Placental pericyte (primary cell): ENCODE results near the gene NRIP2. TPM values are rescaled to one million over a fixed set of nuclear protein-coding genes. Genes with fewer than 3 reads are reported as not detected.

Experiments
- total RNA-seq: library from RNA; depleted of rRNA; stranded (reverse); fragments of >200 nt; gene quantifications from 2 replicates; pipeline ENCODE4 v1.2.3, GENCODE V29; 2012

Gene NRIP2, protein sequence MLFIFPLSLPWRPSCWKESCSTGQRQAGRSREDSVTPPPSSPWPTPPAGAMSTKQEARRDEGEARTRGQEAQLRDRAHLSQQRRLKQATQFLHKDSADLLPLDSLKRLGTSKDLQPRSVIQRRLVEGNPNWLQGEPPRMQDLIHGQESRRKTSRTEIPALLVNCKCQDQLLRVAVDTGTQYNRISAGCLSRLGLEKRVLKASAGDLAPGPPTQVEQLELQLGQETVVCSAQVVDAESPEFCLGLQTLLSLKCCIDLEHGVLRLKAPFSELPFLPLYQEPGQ
- total RNA-seq: not detected in 2 replicates

DNA sequence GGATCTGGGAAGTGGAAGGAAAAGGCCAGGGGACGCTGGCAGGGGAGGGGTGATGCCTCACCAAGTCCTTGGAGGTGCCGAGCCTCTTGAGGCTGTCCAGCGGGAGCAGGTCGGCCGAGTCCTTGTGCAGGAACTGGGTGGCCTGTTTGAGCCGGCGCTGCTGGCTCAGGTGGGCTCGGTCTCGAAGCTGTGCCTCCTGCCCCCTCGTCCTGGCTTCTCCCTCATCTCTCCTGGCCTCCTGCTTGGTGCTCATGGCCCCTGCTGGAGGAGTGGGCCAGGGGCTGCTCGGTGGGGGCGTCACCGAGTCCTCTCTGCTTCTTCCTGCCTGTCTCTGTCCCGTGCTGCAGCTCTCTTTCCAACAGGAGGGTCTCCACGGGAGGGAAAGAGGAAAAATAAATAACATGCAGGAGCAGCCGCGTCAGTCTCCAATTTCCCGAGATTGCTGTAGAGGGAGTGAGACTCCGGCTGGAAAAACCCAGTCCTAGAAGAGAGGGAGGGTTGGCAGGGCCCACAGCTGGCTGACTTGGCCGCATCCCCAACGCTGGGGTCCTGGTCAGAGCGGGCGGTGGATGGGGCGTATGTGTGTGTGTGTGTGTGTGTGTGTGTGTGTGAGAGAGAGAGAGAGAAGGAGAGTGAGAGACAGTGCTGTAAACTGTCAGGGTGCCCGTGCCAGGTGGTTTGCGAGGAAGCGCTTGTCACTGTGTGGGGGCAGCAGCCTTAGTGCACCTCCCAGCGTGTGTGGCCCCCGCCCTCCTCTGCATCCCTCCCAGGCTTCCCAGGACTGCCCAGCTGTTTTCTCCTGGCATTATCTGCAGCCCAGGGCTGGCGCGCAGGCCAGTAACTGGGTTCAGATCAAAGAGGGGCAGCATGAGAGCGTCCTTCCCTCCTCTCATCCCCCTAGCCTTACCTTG, at the start of gene NRIP2:
Gene NRIP2 (minus strand): TSS at position 455 of the 911 bp plus-strand sequence. CDS start 52 bp downstream, at position 403.

DNA sequence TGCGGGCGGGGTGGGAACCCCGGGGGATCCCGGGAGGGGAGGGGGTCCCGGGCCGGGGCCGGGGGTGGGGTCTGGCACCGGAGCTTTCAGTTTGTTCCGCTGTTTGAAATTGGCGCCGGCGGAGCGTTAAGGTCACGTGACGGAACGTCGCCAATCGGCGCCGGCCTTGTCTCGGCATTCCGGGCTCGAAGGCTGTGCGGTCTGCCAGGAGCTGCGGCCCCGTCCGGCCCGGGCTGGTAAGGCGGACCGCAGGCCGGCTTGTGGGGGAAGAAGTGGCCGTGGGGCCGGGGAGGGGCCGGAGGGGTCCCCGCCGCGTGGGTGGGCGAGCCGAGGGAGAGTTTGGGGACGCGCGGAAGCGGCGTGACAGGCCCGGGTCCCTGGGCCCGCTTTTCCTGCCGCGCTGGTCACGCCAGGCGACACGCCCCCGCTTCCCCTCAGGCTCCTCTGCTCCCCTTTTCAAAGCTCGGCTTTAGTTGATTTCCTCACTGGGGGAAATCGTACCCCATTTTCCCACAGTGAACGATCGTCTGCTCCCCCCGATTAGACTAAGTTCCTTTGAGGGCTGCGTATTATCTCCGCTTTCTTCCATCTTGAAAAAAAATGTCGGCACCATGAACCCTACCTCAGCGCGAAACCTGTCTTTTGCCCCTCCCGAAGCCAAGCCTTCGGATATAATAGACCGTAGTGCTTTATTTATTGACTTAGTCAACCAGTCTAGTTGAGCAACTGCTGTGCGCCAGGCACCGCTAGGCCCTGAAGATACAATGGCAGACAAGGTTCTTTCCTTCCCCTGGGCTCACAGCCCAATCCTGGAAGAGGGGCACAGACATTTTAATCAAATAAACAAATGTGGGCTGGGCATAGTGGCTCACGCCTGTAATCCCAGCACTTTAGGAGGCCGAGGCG, 42.5 kb upstream of the NRIP2 start, which contains the start of the genes FOXM1 and RHNO1:
Gene FOXM1 (minus strand): TSS at position 128 of the 906 bp plus-strand sequence. CDS start 2,696 bp downstream, outside the sequence.
Gene RHNO1 (plus strand): TSS at position 177 of the 906 bp plus-strand sequence. CDS start 8,144 bp downstream, outside the sequence.

DNA sequence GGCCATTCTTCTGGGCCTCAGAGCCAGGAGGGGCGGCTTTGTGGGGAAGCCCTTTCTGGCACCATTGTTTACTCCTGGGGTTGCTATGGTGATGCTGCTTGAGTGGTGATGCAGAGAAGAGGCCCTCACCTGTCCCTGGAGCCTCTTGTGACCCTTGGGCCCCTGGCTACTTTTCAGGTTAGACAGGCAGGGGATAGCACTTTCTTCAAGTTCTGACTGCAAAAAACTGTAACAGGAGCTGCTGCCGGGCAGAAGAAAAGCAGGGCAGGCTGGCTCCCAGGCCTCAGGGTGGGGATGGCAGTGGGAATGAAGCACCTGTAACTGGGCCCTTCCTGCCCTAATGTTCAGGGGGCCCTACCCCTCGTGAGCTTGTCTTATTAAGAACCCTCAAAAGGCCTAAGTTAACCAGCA, 22.2 kb upstream of the NRIP2 start, which contains the start of gene TEX52:
Gene TEX52 (minus strand): TSS at position 19 of the 411 bp plus-strand sequence. CDS start 13 bp downstream, at position 6.

DNA sequence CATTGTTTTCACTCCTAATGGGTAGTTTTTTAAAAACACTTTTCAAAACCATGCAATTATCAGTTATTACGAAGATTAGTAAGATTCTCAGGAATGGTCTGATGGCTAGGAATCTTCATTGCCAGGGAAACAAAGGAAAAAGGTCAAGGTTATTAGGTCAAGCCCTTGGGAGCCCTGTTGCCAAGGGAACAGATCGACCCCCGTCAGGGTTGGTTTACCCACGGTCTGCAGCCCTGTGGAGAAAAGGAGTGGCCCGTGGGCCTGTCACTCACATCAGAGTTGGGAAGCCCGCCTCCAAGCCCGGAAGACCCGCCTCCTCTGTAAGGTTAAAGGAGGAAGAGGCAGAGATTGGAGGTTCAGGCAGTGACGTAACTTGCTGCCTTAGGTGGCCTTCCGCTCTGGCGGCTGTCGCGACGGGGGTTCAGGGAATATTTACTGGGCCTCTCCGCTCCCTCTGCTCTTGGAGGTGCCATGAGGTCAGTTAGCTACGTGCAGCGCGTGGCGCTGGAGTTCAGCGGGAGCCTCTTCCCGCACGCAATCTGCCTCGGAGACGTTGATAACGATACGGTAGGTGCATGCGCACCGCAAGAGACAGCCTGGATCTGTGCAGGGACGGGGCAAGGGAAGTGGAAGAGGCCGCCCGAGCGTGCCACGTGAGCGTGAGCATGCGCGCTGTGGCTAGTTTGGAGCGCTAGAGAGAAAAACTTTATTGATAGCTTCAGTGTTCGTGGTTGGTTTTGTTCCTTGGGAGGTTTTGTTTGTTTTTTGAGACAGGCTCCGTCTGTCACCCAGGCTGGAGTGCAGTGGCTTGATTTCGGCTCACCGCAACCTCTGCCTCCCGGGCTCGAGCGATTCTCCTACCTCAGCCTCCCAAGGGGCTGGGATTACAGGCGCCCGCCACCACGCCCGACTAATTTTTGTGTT, 22.3 kb downstream of the NRIP2 start, which contains the start of gene ITFG2:
Gene ITFG2 (plus strand): TSS at position 379 of the 924 bp plus-strand sequence. CDS start 93 bp downstream, at position 472.

DNA sequence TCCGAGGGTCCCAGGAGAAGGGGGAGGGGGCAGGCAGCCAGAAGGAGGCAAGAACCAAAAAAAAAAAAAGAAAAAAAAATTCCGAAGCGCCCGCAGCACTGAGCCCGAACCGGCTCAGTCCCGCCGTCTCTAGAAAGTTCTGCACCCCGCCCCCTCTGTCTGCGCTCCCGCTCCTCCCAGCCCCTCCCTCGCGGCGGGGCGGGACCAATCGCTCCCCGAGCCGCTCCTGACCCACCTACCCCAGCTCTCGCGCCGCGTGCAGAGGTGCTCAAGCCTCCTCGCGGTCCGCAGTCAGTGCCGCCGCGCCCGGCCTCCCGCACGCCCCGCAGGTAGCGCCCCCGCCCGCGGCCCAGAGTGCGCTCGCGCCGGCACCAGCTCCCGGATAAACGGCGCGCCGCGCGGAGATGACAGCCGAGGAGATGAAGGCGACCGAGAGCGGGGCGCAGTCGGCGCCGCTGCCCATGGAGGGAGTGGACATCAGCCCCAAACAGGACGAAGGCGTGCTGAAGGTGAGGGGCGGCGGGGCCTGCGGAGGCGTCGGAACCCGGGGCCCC, 40.0 kb downstream of the NRIP2 start, which contains the start of gene FKBP4:
Gene FKBP4 (plus strand): TSS at position 235 of the 554 bp plus-strand sequence. CDS start 170 bp downstream, at position 405.

Other genes with a start within 250 kb of the NRIP2 start
- gene FKBP4, start 40.1 kb downstream of the NRIP2 start, total RNA-seq: 25.8 and 50.5 TPM in 2 replicates
- 24.1 and 31.7 TPM in 2 replicates for gene ITFG2, start 22.4 kb downstream of the NRIP2 start, total RNA-seq
- gene TEX52, start 22.0 kb upstream of the NRIP2 start, total RNA-seq: not detected in 2 replicates
- 2.6 and 41.4 TPM in 2 replicates for gene FOXM1, start 42.1 kb upstream of the NRIP2 start, total RNA-seq
- gene RHNO1, start 42.2 kb upstream of the NRIP2 start, total RNA-seq: 18.4 and 35.8 TPM in 2 replicates
- 46.8 and 72.7 TPM in 2 replicates for gene TULP3, start 55.9 kb upstream of the NRIP2 start, total RNA-seq
- 17.9 and 19.9 TPM in 2 replicates for gene TEAD4, start 124.4 kb upstream of the NRIP2 start, total RNA-seq
- 23.0 and 84.6 TPM in 2 replicates for gene TSPAN9, start 242.3 kb upstream of the NRIP2 start, total RNA-seq